H9 (cell line): ENCODE data around the gene BCAR3. TPM values are rescaled to one million over a fixed set of nuclear protein-coding genes. Genes with fewer than 3 reads are reported as not detected.

Experiments used
- DNase-seq: peaks from one replicate; pipeline ENCODE4 v3.0.0-alpha.2; 2017
- H2AFZ ChIP-seq: one replicate; pipeline ENCODE4 v1.6.1; 2013; ENCODE audit warnings: mild to moderate bottlenecking, low read length, control low read depth, moderate library complexity
- H2AK5ac ChIP-seq: 2 replicates; pipeline ENCODE4 v1.6.1; 2013; ENCODE audit warnings: low read length, control low read depth, mixed read lengths; ENCODE audit not compliant: insufficient read length
- H2BK120ac ChIP-seq: one replicate; pipeline ENCODE4 v1.6.1; 2013; ENCODE audit warnings: low read depth, mild to moderate bottlenecking, low read length, control low read depth, inconsistent platforms; ENCODE audit not compliant: poor library complexity, severe bottlenecking
- H2BK12ac ChIP-seq: 2 replicates; pipeline ENCODE4 v1.6.1; 2013; ENCODE audit warnings: low read length, control low read depth, mixed read lengths, low read depth; ENCODE audit not compliant: insufficient read length
- H2BK15ac ChIP-seq: 2 replicates; pipeline ENCODE4 v1.6.1; 2013; ENCODE audit warnings: low read depth, low read length, control low read depth
- H2BK20ac ChIP-seq: one replicate; pipeline ENCODE4 v1.6.1; 2013; ENCODE audit warnings: low read depth, mild to moderate bottlenecking, low read length, control low read depth, inconsistent platforms; ENCODE audit not compliant: poor library complexity, severe bottlenecking
- H2BK5ac ChIP-seq: 2 replicates; pipeline ENCODE4 v1.6.1; 2013; ENCODE audit warnings: low read length, control low read depth, mixed read lengths; ENCODE audit not compliant: insufficient read length
- H3K14ac ChIP-seq: 2 replicates; pipeline ENCODE4 v1.6.1; 2013; ENCODE audit warnings: low read length, control low read depth; ENCODE audit not compliant: insufficient read depth
- H3K18ac ChIP-seq: 2 replicates; pipeline ENCODE4 v1.6.1; 2013; ENCODE audit warnings: low read depth, mild to moderate bottlenecking, mixed read lengths, low read length, control low read depth; ENCODE audit not compliant: insufficient read length
- H3K23ac ChIP-seq: 2 replicates; pipeline ENCODE4 v1.6.1; 2013; ENCODE audit warnings: low read length, control low read depth, mixed read lengths, low read depth; ENCODE audit not compliant: insufficient read length
- H3K23me2 ChIP-seq: 2 replicates; pipeline ENCODE4 v1.6.1; 2013; ENCODE audit warnings: low read depth, mild to moderate bottlenecking, mixed read lengths, low read length, control low read depth; ENCODE audit not compliant: insufficient read length, poor library complexity, severe bottlenecking
- H3K27ac ChIP-seq: 2 replicates; pipeline ENCODE4 v1.5.1; 2013; ENCODE audit warnings: low read length, control low read depth, mixed read lengths, low read depth; ENCODE audit not compliant: insufficient read length
- H3K27me3 ChIP-seq: 2 replicates; pipeline ENCODE4 v1.6.1; 2013; ENCODE audit warnings: low read length, control low read depth, inconsistent platforms; ENCODE audit not compliant: insufficient read depth
- H3K4ac ChIP-seq: 2 replicates; pipeline ENCODE4 v1.6.1; 2013; ENCODE audit warnings: low read depth, mild to moderate bottlenecking, control low read depth, inconsistent platforms, low read length, moderate library complexity
- H3K4me1 ChIP-seq: 2 replicates; pipeline ENCODE4 v1.6.1; 2013; ENCODE audit warnings: low read length, control low read depth, inconsistent platforms; ENCODE audit not compliant: insufficient read depth
- H3K4me2 ChIP-seq: 2 replicates; pipeline ENCODE4 v1.6.1; 2013; ENCODE audit warnings: low read length, control low read depth, mixed read lengths; ENCODE audit not compliant: insufficient read length, insufficient read depth
- H3K56ac ChIP-seq: 2 replicates; pipeline ENCODE4 v1.6.1; 2013; ENCODE audit warnings: low read depth, mild to moderate bottlenecking, mixed read lengths, low read length, control low read depth; ENCODE audit not compliant: insufficient read length
- H3K79me1 ChIP-seq: 2 replicates; pipeline ENCODE4 v1.6.1; 2013; ENCODE audit warnings: low read depth, mild to moderate bottlenecking, moderate library complexity, low read length, control low read depth, inconsistent platforms; ENCODE audit not compliant: insufficient read depth, poor library complexity, severe bottlenecking
- H3K79me2 ChIP-seq: 2 replicates; pipeline ENCODE4 v1.6.1; 2013; ENCODE audit warnings: low read length, control low read depth, inconsistent platforms; ENCODE audit not compliant: insufficient read depth
- H3K9ac ChIP-seq: 2 replicates; pipeline ENCODE4 v1.6.1; 2013; ENCODE audit warnings: low read length, control low read depth, mixed read lengths; ENCODE audit not compliant: insufficient read length; ENCODE audit errors: extremely low read depth
- H3K9me3 ChIP-seq: one replicate; pipeline ENCODE4 v1.6.1; 2013; ENCODE audit warnings: low read depth, low read length, inconsistent platforms; ENCODE audit not compliant: control insufficient read depth
- H3T11ph ChIP-seq: one replicate; pipeline ENCODE4 v1.6.1; 2013; ENCODE audit warnings: mild to moderate bottlenecking, low read length, control low read depth, inconsistent platforms
- H4K20me1 ChIP-seq: one replicate; pipeline ENCODE4 v1.6.1; 2013; ENCODE audit not compliant: control insufficient read depth, insufficient read length, insufficient read depth
- H4K5ac ChIP-seq: 2 replicates; pipeline ENCODE4 v1.6.1; 2013; ENCODE audit warnings: low read depth, mild to moderate bottlenecking, mixed read lengths, low read length, control low read depth; ENCODE audit not compliant: insufficient read length
- H4K8ac ChIP-seq: replicated peaks from 2 replicates; pipeline ENCODE4 v1.6.1; 2013; ENCODE audit warnings: low read length, control low read depth, mixed read lengths, low read depth; ENCODE audit not compliant: insufficient read length
- H4K91ac ChIP-seq: 2 replicates; pipeline ENCODE4 v1.6.1; 2013; ENCODE audit warnings: low read depth, mild to moderate bottlenecking, moderate library complexity, mixed read lengths, low read length, control low read depth; ENCODE audit not compliant: insufficient read length
- H3K27ac Mint-ChIP-seq, 3 experiments: 2 replicates in 2 of 3; 3 replicates in 1 of 3; pipeline ENCODE4 v1.8.0; 2020 to 2021; ENCODE audit warnings: mixed read lengths in 3 of 3, mild to moderate bottlenecking in 1 of 3, moderate library complexity in 1 of 3
- H3K27me3 Mint-ChIP-seq: 2 replicates; pipeline ENCODE4 v1.8.0; 2021; ENCODE audit warnings: low read depth, mild to moderate bottlenecking, moderate library complexity, mixed read lengths
- H3K36me3 Mint-ChIP-seq, 3 experiments: 2 replicates in 2 of 3; 3 replicates in 1 of 3; pipeline ENCODE4 v1.8.0; 2020 to 2021; ENCODE audit warnings: low read depth in 3 of 3, mixed read lengths in 3 of 3; ENCODE audit not compliant: insufficient read depth in 1 of 3
- H3K4me1 Mint-ChIP-seq, 2 experiments: 2 replicates each; pipeline ENCODE4 v1.8.0; 2020; ENCODE audit warnings: mixed read lengths in 2 of 2
- H3K4me3 Mint-ChIP-seq, 2 experiments: 2 replicates in 1 of 2; 3 replicates in 1 of 2; pipeline ENCODE4 v1.8.0; 2020 to 2021; ENCODE audit warnings: mild to moderate bottlenecking in 2 of 2, mixed read lengths in 2 of 2, moderate library complexity in 1 of 2
- H3K9me3 Mint-ChIP-seq, 2 experiments: 2 replicates in 1 of 2; 3 replicates in 1 of 2; pipeline ENCODE4 v1.8.0; 2020; ENCODE audit warnings: mild to moderate bottlenecking in 2 of 2, mixed read lengths in 2 of 2, moderate library complexity in 1 of 2
- CTCF ChIP-seq: fragments of 200-600 bp; sonication (generic); conservative IDR thresholded peaks from 3 replicates; pipeline ENCODE4 v1.8.0; 2021; ENCODE audit warnings: antibody characterized with exemption, mild to moderate bottlenecking
- WGBS: extraction: QIAGEN DNeasy Blood & Tissue Kit; methylation state at CpG from one replicate; pipeline ENCODE4 v1.1.7; 2013; ENCODE audit warnings: missing lambda C conversion rate, low lambda C conversion rate, mixed read lengths; ENCODE audit not compliant: insufficient read length; ENCODE audit errors: extremely low coverage; 5-methylcytosine and 5-hydroxymethylcytosine counted together
- total RNA-seq: library from RNA; stranded (reverse); gene quantifications from 2 replicates; pipeline ENCODE4 v1.2.1, GENCODE V29; 2021

Gene BCAR3
- total RNA-seq, 1 experiment from 2014 or later, result 4.9 TPM

- no peak overlapping the region for H3K18ac ChIP-seq
These were observed 105.9 kb downstream of the BCAR3 start for GRCh38 chr1:93575621-93576284.

More at GRCh38 chr1:93575621-93576284, 105.9 kb downstream of the BCAR3 start:
- Mint-ChIP-seq H3K4me3 (no peak overlapping the region), H3K27me3 (no peaks in the 10 kb centered on the region), H3K4me1 (peaks cover 25 to 27% of the 10 kb centered on the region in 2 experiments), H3K9me3 (no peaks in the 10 kb centered on the region), H3K27ac (peak overlapping the region; percentile 2 to 56 (median 14); a peak in 4 of 7 replicates), H3K36me3 (peaks cover 0 to 30% (median 7%) of the 10 kb centered on the region in 3 experiments; a peak in 4 of 7 replicates)
- Histone ChIP-seq H2BK15ac (no peak overlapping the region), H3K4ac (no peak overlapping the region), H4K8ac (no peak overlapping the region), H2AK5ac (no peak overlapping the region), H2BK12ac (no peak overlapping the region), H2BK120ac (no peak overlapping the region), H2BK20ac (no peak overlapping the region), H3K9me3 (no peaks in the 10 kb centered on the region), H3K56ac (no peak overlapping the region), H3K23ac (no peak overlapping the region), H3K9ac (no peak overlapping the region), H3K14ac (no peak overlapping the region), H3K4me1 (peaks cover 7% of the 10 kb centered on the region; the same call in 1 of the 2 replicates), H3T11ph (no peak overlapping the region), H3K79me2 (no peaks in the 10 kb centered on the region), H4K5ac (no peak overlapping the region), H2AFZ (no peak overlapping the region), H4K20me1 (no peaks in the 10 kb centered on the region), H3K4me2 (no peak overlapping the region), H3K23me2 (no peaks in the 10 kb centered on the region), H3K79me1 (no peaks in the 10 kb centered on the region), H4K91ac (no peak overlapping the region), H3K27ac (no peak overlapping the region), H3K27me3 (no peaks in the 10 kb centered on the region), H2BK5ac (no peak overlapping the region)
- no CpG with 5 or more reads among the region's 10 CpGs for WGBS
- TF ChIP-seq CTCF, result no peak
- DNase-seq, result no peak
